K562 (cell line): ENCODE results near the gene LYPD5. TPM values are rescaled to one million over a fixed set of nuclear protein-coding genes. Genes with fewer than 3 reads are reported as not detected.

ENCODE experiments used
- ATF2 ChIP-seq: sonication (generic); formaldehyde crosslinking; IDR thresholded peaks from 2 replicates; pipeline ENCODE4 v1.8.1; 2022; ENCODE audit warnings: missing genetic modification reagents
- CBX1 ChIP-seq: sonication (generic); IDR thresholded peaks from 2 replicates; pipeline ENCODE4 v1.6.1; 2016; ENCODE audit warnings: antibody characterized with exemption, low read depth, mild to moderate bottlenecking
- CCNT2 ChIP-seq: IDR thresholded peaks from 2 replicates; pipeline ENCODE4 v1.6.1; 2011; ENCODE audit warnings: borderline replicate concordance, low read depth, mild to moderate bottlenecking, moderate library complexity, mixed read lengths, low read length; ENCODE audit not compliant: insufficient read length; ENCODE audit errors: extremely low read depth
- CREB5 ChIP-seq: fragments of 250-450 bp; sonication (Bioruptor Pico); IDR thresholded peaks from 2 replicates; pipeline ENCODE4 v1.5.0; 2020; ENCODE audit warnings: mild to moderate bottlenecking
- CSDE1 ChIP-seq, 2 experiments: fragments of 450-650 bp; IDR thresholded peaks; 2 replicates each; pipeline ENCODE4 v1.6.1; 2016; ENCODE audit warnings: mild to moderate bottlenecking in 1 of 2
- HLTF ChIP-seq: fragments of 450-650 bp; IDR thresholded peaks from 2 replicates; pipeline ENCODE4 v1.6.1; 2016
- NFRKB ChIP-seq: fragments of 450-650 bp; IDR thresholded peaks from 2 replicates; pipeline ENCODE4 v1.6.1; 2016; ENCODE audit warnings: low read depth
- NONO ChIP-seq, 2 experiments: fragments of 200-400 bp in 1 of 2; fragments of 450-650 bp in 1 of 2; formaldehyde crosslinking in 1 of 2; IDR thresholded peaks; 2 replicates each; pipeline ENCODE4 v1.6.1; 2017; ENCODE audit warnings: low read depth in 2 of 2, mild to moderate bottlenecking in 2 of 2, moderate library complexity in 2 of 2, low read length in 1 of 2
- PHF20 ChIP-seq: fragments of 450-650 bp; IDR thresholded peaks from 2 replicates; pipeline ENCODE4 v1.6.1; 2018; ENCODE audit not compliant: partially characterized antibody
- PML ChIP-seq: IDR thresholded peaks from 2 replicates; pipeline ENCODE4 v1.6.1; 2012; ENCODE audit warnings: low read length, inconsistent platforms
- POLR2AphosphoS5 ChIP-seq: IDR thresholded peaks from 2 replicates; pipeline ENCODE4 v1.6.1; 2011; ENCODE audit warnings: mild to moderate bottlenecking, low read depth, low read length, moderate library complexity; ENCODE audit not compliant: control insufficient read depth, insufficient read depth
- SIX5 ChIP-seq, 2 experiments: IDR thresholded peaks; 2 replicates each; pipeline ENCODE4 v1.6.1; 2011; ENCODE audit warnings: low read length in 2 of 2, borderline replicate concordance in 1 of 2, low read depth in 1 of 2, mild to moderate bottlenecking in 1 of 2, moderate library complexity in 1 of 2; ENCODE audit not compliant: insufficient read depth in 1 of 2
- SNAPC5 ChIP-seq: fragments of 250-450 bp; sonication (Bioruptor Pico); IDR thresholded peaks from 2 replicates; pipeline ENCODE4 v1.8.0; 2021; ENCODE audit warnings: moderate library complexity, mild to moderate bottlenecking, inconsistent platforms
- SP1 ChIP-seq: sonication (generic); formaldehyde crosslinking; IDR thresholded peaks from 2 replicates; pipeline ENCODE4 v1.8.1; 2022; ENCODE audit warnings: mild to moderate bottlenecking, missing genetic modification reagents
- STAT6 ChIP-seq: sonication (generic); formaldehyde crosslinking; IDR thresholded peaks from 2 replicates; pipeline ENCODE4 v1.8.1; 2023; ENCODE audit warnings: mild to moderate bottlenecking, missing genetic modification reagents
- TBP ChIP-seq: optimal IDR thresholded peaks from 2 replicates; pipeline ENCODE3; 2011; ENCODE audit warnings: low read depth, low read length, improper control_type of control experiment
- THRAP3 ChIP-seq: fragments of 450-650 bp; IDR thresholded peaks from 2 replicates; pipeline ENCODE4 v1.6.1; 2016; ENCODE audit warnings: mild to moderate bottlenecking, inconsistent platforms, borderline replicate concordance
- ZNF12 ChIP-seq: sonication (generic); formaldehyde crosslinking; IDR thresholded peaks from 2 replicates; pipeline ENCODE4 v1.4.0; 2020; ENCODE audit warnings: mild to moderate bottlenecking, missing genetic modification reagents
- ZNF232 ChIP-seq: sonication (generic); formaldehyde crosslinking; IDR thresholded peaks from 2 replicates; pipeline ENCODE4 v1.8.0; 2022; ENCODE audit warnings: mild to moderate bottlenecking, missing genetic modification reagents
- ZNF274 ChIP-seq: IDR thresholded peaks from 2 replicates; pipeline ENCODE4 v1.6.1; 2011; ENCODE audit warnings: low read depth, mild to moderate bottlenecking, low read length, moderate library complexity, borderline replicate concordance
- ZNF384 ChIP-seq: IDR thresholded peaks from 2 replicates; pipeline ENCODE4 v1.6.1; 2012; ENCODE audit warnings: low read depth, low read length, improper control_type of control experiment
- ZNF717 ChIP-seq: fragments of 250-450 bp; sonication (Bioruptor Pico); IDR thresholded peaks from 2 replicates; pipeline ENCODE4 v1.5.0; 2021
- polyA plus RNA-seq, 8 experiments: library from polyadenylated mRNA; depleted of rRNA in 4 of 8; stranded (reverse) in 5 of 8; unstranded in 3 of 8; fragments of >200 nt; fragmentation: Nextera tagmentation in 2 of 8; fragmentation: Illumina TruSeq in 1 of 8; extraction: Ambion mirVana in 2 of 8; extraction: Trizol in 1 of 8; gene quantifications; 2 replicates each; pipeline versions ENCODE4 v1.2.1 to v1.2.3, GENCODE V29; 2011 to 2014; ENCODE audit warnings: inconsistent platforms in 1 of 8, missing spikeins in 1 of 8
- total RNA-seq, 7 experiments: library from RNA; depleted of rRNA in 6 of 7; stranded (reverse); fragments of >200 nt in 6 of 7; fragmentation: Illumina TruSeq in 2 of 7; extraction: Trizol in 2 of 7; gene quantifications; 2 replicates each; pipeline versions ENCODE4 v1.2.1 to v1.2.3, GENCODE V29; 2011 to 2021; ENCODE audit warnings: low replicate concordance in 1 of 7

Gene LYPD5
- total and polyA plus RNA-seq, 9 of the 15 experiments (the other 6 are each of a cell fraction or from before 2014, with no cell fraction given) = 0.03 to 0.22 (median 0.10) TPM; not detected in 3

- TF ChIP-seq THRAP3 = no peak
- no peak for TF ChIP-seq CSDE1 (IDR thresholded peaks at IDR 0.05)
- TF ChIP-seq ZNF232 (CRISPR knock-in tag) = no peak
- TF ChIP-seq SNAPC5 (CRISPR knock-in tag) = no peak
- TF ChIP-seq STAT6 = no peak
- peak; percentile 79 for TF ChIP-seq TBP
- TF ChIP-seq ZNF717 = no peak
- no peak for TF ChIP-seq ZNF12
- no peak for TF ChIP-seq CREB5
- TF ChIP-seq SP1 (CRISPR knock-in tag) = peak; percentile 53
- no peak for TF ChIP-seq PML
- TF ChIP-seq ZNF384 = no peak
- no peak for TF ChIP-seq ZNF274
- TF ChIP-seq ATF2 (CRISPR knock-in tag) = no peak
- no peak for TF ChIP-seq CCNT2
- no peak for TF ChIP-seq NONO (IDR thresholded peaks at IDR 0.05; ENCODE audit: low read depth in 2 of 2, low read length in 1 of 2)
- no peak for TF ChIP-seq NFRKB
- peak; percentile 57 for TF ChIP-seq PHF20
- TF ChIP-seq SIX5 (IDR thresholded peaks at IDR 0.05; ENCODE audit: borderline replicate concordance in 1 of 2, insufficient read depth in 1 of 2, low read depth in 1 of 2, low read length in 2 of 2) = peak; percentile 72 to 73
- peak; percentile 72; the same call in 1 of the 2 replicates for TF ChIP-seq POLR2AphosphoS5
- TF ChIP-seq CBX1 = 0 out of 2 replicates have a peak, but pooled peaks have one; percentile 24
- no peak for TF ChIP-seq HLTF
Measured at GRCh38 chr19:43826787-43827754, 24.8 kb upstream of the LYPD5 start, which contains the start of gene ZNF283 (continued).
